ENCODE data around the gene LY6G5C.

DNA sequence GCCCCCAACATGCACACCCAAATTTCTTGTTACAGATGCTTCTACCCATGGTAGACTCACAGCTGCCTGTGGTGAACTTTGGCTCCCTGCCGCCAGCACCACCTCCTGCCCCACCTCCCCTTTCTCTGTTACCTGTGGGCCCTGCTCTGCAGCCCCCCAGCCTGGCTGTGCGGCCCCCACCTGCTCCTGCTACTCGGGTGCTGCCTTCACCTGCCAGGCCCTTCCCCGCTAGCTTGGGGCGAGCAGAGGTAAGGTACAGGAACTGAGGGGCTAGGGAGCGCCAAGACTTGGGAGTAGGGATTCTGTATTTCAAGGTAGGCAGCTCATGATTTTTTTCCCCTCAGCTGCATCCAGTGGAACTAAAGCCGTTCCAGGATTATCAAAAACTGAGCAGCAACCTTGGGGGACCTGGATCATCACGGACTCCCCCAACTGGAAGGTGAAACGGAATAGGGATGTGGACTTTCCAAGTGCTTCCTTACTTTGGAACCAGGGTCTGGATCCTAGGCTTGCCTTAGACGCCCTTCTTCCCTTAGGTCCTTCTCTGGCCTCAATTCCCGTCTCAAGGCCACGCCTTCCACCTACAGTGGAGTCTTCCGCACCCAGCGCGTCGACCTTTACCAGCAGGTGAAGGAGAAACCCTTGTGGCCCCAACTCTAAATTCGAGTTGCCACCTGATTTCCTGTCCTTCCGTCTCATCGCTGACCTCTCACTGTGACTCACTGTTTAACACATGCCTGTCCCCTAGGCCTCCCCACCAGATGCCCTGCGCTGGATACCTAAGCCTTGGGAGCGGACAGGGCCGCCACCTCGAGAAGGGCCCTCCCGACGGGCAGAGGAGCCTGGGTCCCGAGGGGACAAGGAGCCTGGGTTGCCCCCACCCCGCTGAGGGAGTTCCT lies 43.9 kb downstream of the LY6G5C start:
- no peak for TF ChIP-seq CTCF (conservative IDR thresholded peaks at IDR 0.05)
- TF ChIP-seq EZH2 (IDR thresholded peaks at IDR 0.05; ENCODE audit: low read depth), result no peak

All from PC-9 (cell line).